Measurements from ENCODE around the gene RNF150. TPM values are rescaled to one million over a fixed set of nuclear protein-coding genes. Genes with fewer than 3 reads are reported as not detected.

RNF150 gene
- total and polyA plus RNA-seq, 2 experiments from 2014 or later, result 4.2 to 9.2 TPM

- Histone ChIP-seq H3K4me3 (no peak overlapping the region), H3K9me3 (ENCODE audit: low read depth) (no peaks in the 10 kb centered on the region), H2AFZ (no peak overlapping the region), H4K20me1 (ENCODE audit: insufficient read depth, poor library complexity, severe bottlenecking) (no peaks in the 10 kb centered on the region), H3K36me3 (replicated peaks; ENCODE audit: insufficient read depth, low read depth) (no peaks in the 10 kb centered on the region), H3K27ac (no peak overlapping the region), H3K27me3 (peaks cover 4% of the 10 kb centered on the region), H3K79me2 (no peaks in the 10 kb centered on the region), H3K9me2 (replicated peaks; ENCODE audit: insufficient read depth) (no peaks in the 10 kb centered on the region), H3K4me1 (ENCODE audit: insufficient read depth) (peaks cover 4% of the 10 kb centered on the region), H3K4me2 (no peak overlapping the region)
- no peak for TF ChIP-seq EZH2phosphoT487 (IDR thresholded peaks at IDR 0.05; ENCODE audit: low read depth, severe bottlenecking, unreplicated experiment)
- 34% methylated on average over 5 of the region's 5 CpGs for WGBS (ENCODE audit: low lambda C conversion rate, missing lambda C conversion rate)
- DNase-seq (ENCODE audit: low spot score), result no peak
Measured at GRCh38 chr4:140866492-140867005, 266.7 kb downstream of the RNF150 start.

- no peak overlapping the region for H2AFZ ChIP-seq
- 75% methylated on average over 7 of the region's 7 CpGs for WGBS (ENCODE audit: low lambda C conversion rate, missing lambda C conversion rate)
- peaks cover 4% of the 10 kb centered on the region for H3K4me1 ChIP-seq (ENCODE audit: insufficient read depth)
- H3K79me2 ChIP-seq, result no peaks in the 10 kb centered on the region
- H4K20me1 ChIP-seq (ENCODE audit: insufficient read depth, poor library complexity, severe bottlenecking), result no peaks in the 10 kb centered on the region
- TF ChIP-seq EZH2 (IDR thresholded peaks at IDR 0.05; ENCODE audit: borderline replicate concordance), result no peak
- no peak for TF ChIP-seq EZH2phosphoT487 (IDR thresholded peaks at IDR 0.05; ENCODE audit: low read depth, severe bottlenecking, unreplicated experiment)
- TF ChIP-seq CTCF (IDR thresholded peaks at IDR 0.05; ENCODE audit: poor library complexity), result no peak
- peaks cover 4% of the 10 kb centered on the region for H3K27me3 ChIP-seq
- no peak overlapping the region for H3K4me3 ChIP-seq
- H3K9me3 ChIP-seq (ENCODE audit: low read depth), result no peaks in the 10 kb centered on the region
- no peaks in the 10 kb centered on the region for H3K9me2 ChIP-seq (replicated peaks; ENCODE audit: insufficient read depth)
- no peak overlapping the region for H3K27ac ChIP-seq
- no peak for DNase-seq (ENCODE audit: low spot score)
- no peaks in the 10 kb centered on the region for H3K36me3 ChIP-seq (replicated peaks; ENCODE audit: insufficient read depth, low read depth)
- no peak overlapping the region for H3K4me2 ChIP-seq
Measured at GRCh38 chr4:140865253-140866217, 267.7 kb downstream of the RNF150 start.

- Histone ChIP-seq H3K4me1 (ENCODE audit: insufficient read depth) (peaks cover 4% of the 10 kb centered on the region), H3K4me3 (no peak overlapping the region), H3K79me2 (no peaks in the 10 kb centered on the region), H3K9me2 (replicated peaks; ENCODE audit: insufficient read depth) (no peaks in the 10 kb centered on the region), H4K20me1 (ENCODE audit: insufficient read depth, poor library complexity, severe bottlenecking) (no peaks in the 10 kb centered on the region), H3K36me3 (replicated peaks; ENCODE audit: insufficient read depth, low read depth) (no peaks in the 10 kb centered on the region), H2AFZ (no peak overlapping the region), H3K27ac (no peak overlapping the region), H3K4me2 (no peak overlapping the region), H3K9me3 (ENCODE audit: low read depth) (no peaks in the 10 kb centered on the region), H3K27me3 (peaks cover 4% of the 10 kb centered on the region)
- WGBS (ENCODE audit: low lambda C conversion rate, missing lambda C conversion rate), result 94% methylated on average over 2 of the region's 2 CpGs
- DNase-seq (ENCODE audit: low spot score), result no peak
- TF ChIP-seq CTCF (IDR thresholded peaks at IDR 0.05; ENCODE audit: poor library complexity), result no peak
- no peak for TF ChIP-seq EZH2phosphoT487 (IDR thresholded peaks at IDR 0.05; ENCODE audit: low read depth, severe bottlenecking, unreplicated experiment)
- no peak for TF ChIP-seq EZH2 (IDR thresholded peaks at IDR 0.05; ENCODE audit: borderline replicate concordance)
Measured at GRCh38 chr4:140863197-140863596, 270.1 kb downstream of the RNF150 start.

- Histone ChIP-seq H3K9me2 (replicated peaks; ENCODE audit: insufficient read depth) (no peaks in the 10 kb centered on the region), H3K79me2 (no peaks in the 10 kb centered on the region), H3K9me3 (ENCODE audit: low read depth) (no peaks in the 10 kb centered on the region), H4K20me1 (ENCODE audit: insufficient read depth, poor library complexity, severe bottlenecking) (no peaks in the 10 kb centered on the region), H3K27me3 (peaks cover 4% of the 10 kb centered on the region), H3K36me3 (replicated peaks; ENCODE audit: insufficient read depth, low read depth) (no peaks in the 10 kb centered on the region), H3K27ac (no peak overlapping the region), H3K4me2 (no peak overlapping the region), H3K4me1 (ENCODE audit: insufficient read depth) (peaks cover 4% of the 10 kb centered on the region), H2AFZ (no peak overlapping the region), H3K4me3 (no peak overlapping the region)
- no peak for DNase-seq (ENCODE audit: low spot score)
- WGBS (ENCODE audit: low lambda C conversion rate, missing lambda C conversion rate), result 48% methylated on average over 4 of the region's 4 CpGs
- TF ChIP-seq EZH2 (IDR thresholded peaks at IDR 0.05; ENCODE audit: borderline replicate concordance) (no peak), EZH2phosphoT487 (IDR thresholded peaks at IDR 0.05; ENCODE audit: low read depth, severe bottlenecking, unreplicated experiment) (no peak), CTCF (IDR thresholded peaks at IDR 0.05; ENCODE audit: poor library complexity) (no peak)
Measured at GRCh38 chr4:140862177-140862442, 271.2 kb downstream of the RNF150 start.
